ENCODE data around the gene ZNF223. TPM values are rescaled to one million over a fixed set of nuclear protein-coding genes. Genes with fewer than 3 reads are reported as not detected.

ZNF223 gene
- total RNA-seq, 2 experiments from 2014 or later = 1.4 to 1.8 TPM

DNA sequence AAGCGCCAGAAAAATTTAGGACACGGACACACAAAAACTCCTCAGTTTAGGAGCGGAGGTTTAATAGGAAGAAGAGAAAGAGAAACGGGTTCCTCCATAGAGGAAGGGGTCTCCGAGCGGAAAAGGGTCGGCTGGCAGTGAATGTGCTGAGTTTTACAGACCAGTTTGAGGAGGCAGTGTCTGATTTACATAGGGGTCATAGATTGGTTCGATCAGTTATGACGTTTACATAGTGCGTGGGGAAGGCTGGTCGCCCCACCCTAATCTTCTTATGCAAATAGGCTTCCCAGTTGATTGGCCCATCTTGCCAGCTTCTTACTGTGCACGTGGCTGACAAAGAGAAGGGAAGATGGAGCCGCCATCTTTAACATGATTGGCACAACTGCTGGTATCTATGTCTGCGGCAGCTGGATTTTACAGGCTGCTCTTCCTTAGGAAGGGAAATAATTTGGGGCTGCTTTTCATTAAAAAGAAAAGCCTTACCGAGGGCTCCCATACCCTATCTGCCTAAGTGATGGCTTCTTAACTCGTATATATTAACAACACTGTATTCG lies 60.2 kb downstream of the ZNF223 start:
- Mint-ChIP-seq H3K9me3 (peaks cover 36% of the 10 kb centered on the region), H3K36me3 (peaks cover 47% of the 10 kb centered on the region), H3K27ac (peak overlapping the region; percentile 50), H3K4me3 (peak overlapping the region; percentile 97), H3K4me1 (peaks cover 13% of the 10 kb centered on the region), H3K27me3 (no peaks in the 10 kb centered on the region)
- DNase-seq = peak; percentile 18

DNA sequence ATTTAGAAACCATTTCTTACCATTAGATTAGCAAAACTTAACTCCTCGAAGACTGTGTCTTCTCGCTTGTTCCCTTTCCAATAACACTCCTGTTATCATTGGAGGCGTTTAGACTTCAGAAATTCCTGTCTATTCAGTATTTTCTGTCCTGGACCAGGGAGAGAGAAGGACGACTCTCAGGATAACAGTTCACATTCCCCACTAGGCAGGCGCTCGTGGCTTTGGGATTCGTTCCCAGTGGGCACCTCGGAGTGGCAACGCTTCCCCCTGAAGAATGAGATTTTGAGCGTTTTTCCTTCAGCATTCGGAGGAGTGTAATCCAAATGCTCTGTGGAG lies 60.9 kb downstream of the ZNF223 start:
- H3K9me3 Mint-ChIP-seq = peaks cover 28% of the 10 kb centered on the region
- H3K4me3 Mint-ChIP-seq = peak overlapping the region; percentile 97
- H3K4me1 Mint-ChIP-seq = peaks cover 13% of the 10 kb centered on the region
- H3K36me3 Mint-ChIP-seq = peaks cover 44% of the 10 kb centered on the region
- no peaks in the 10 kb centered on the region for H3K27me3 Mint-ChIP-seq
- no peak for DNase-seq
- peak overlapping the region; percentile 89 for H3K27ac Mint-ChIP-seq

- peaks cover 43% of the 10 kb centered on the region for H3K36me3 Mint-ChIP-seq
- H3K27me3 Mint-ChIP-seq = no peaks in the 10 kb centered on the region
- H3K27ac Mint-ChIP-seq = peak within 1 kb of the TSS; percentile 89
- peaks cover 23% of the 10 kb centered on the region for H3K9me3 Mint-ChIP-seq
- DNase-seq = peak; percentile 84
- H3K4me1 Mint-ChIP-seq = peaks cover 13% of the 10 kb centered on the region
- peak within 1 kb of the TSS; percentile 97 for H3K4me3 Mint-ChIP-seq
Observed at GRCh38 chr19:44113138-44113783, 61.4 kb downstream of the ZNF223 start, which contains the start of gene ZNF225. Gene ZNF225, plus strand, starts transcription at chr19:44113399. Its CDS starts 2,429 bp downstream, at chr19:44115828.

DNA sequence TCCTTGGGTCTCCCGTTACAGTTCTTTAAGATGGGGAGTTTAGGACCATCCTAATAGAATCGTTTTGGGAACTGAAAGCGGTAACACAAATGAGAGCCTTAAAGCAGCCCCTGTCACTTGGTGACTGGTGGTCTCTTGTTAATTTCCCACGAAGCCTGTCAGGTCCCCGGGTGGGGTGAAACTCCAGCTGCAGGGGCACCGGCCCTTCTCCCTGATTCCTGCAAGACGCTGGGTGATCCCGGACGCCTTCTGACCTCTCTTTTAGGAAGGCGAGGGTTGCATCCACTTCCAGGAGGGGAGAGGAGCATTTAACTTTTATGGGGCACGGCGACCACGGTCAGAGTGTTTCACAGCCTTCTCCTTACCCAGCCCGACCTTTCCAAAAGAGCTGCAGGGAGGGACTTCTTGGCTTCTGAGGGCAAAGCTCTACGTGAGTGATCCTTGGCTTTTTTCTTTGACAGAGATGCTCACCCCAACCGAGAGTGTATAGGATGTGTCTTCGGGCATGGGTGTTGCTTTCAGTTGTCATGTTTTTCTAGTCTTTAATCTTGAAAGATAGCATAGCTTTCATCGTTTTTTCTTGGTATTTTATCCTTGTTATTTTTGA lies 62.1 kb downstream of the ZNF223 start:
- Mint-ChIP-seq H3K9me3 (peaks cover 20% of the 10 kb centered on the region), H3K36me3 (peaks cover 44% of the 10 kb centered on the region), H3K4me1 (peaks cover 13% of the 10 kb centered on the region), H3K4me3 (peak overlapping the region; percentile 97), H3K27ac (peak overlapping the region; percentile 89), H3K27me3 (no peaks in the 10 kb centered on the region)
- peak; percentile 2 for DNase-seq

Other genes with a start within 250 kb of the ZNF223 start
- gene LYPD5, start 249.6 kb upstream of the ZNF223 start, total RNA-seq = 1 to 10 TPM; 1.6 TPM
- 1 to 10 TPM; 5.6 to 7.2 TPM for gene ZNF283, start 224.7 kb upstream of the ZNF223 start, total RNA-seq
- gene ZNF404, start 168.1 kb upstream of the ZNF223 start, total RNA-seq = 1 to 10 TPM; 2.9 to 3.1 TPM
- gene ZNF45, start 116.8 kb upstream of the ZNF223 start, total RNA-seq = 10 to 100 TPM; 11.9 to 12.2 TPM
- gene ZNF221, start 100.8 kb upstream of the ZNF223 start, total RNA-seq = 1 to 10 TPM; 1.2 to 1.6 TPM
- gene ZNF155, start 67.8 kb upstream of the ZNF223 start, total RNA-seq = 1 to 10 TPM; 6.7 to 7.0 TPM
- gene ZNF230, start 49.1 kb upstream of the ZNF223 start, total RNA-seq = 1 to 10 TPM; 2.5 to 3.9 TPM
- gene ZNF222, start 26.7 kb upstream of the ZNF223 start, total RNA-seq = 1 to 10 TPM; 2.5 to 3.5 TPM
- gene ZNF284, start 20.1 kb downstream of the ZNF223 start, total RNA-seq = 1 to 10 TPM; 1.6 to 1.7 TPM
- 10 to 100 TPM; 13.4 to 14.6 TPM for gene ZNF224, start 42.3 kb downstream of the ZNF223 start, total RNA-seq
- gene ZNF225, start 61.4 kb downstream of the ZNF223 start, total RNA-seq = 1 to 10 TPM; 3.8 to 4.0 TPM
- 1 to 10 TPM; 6.9 to 7.0 TPM for gene ZNF234, start 89.5 kb downstream of the ZNF223 start, total RNA-seq
- 1 to 10 TPM; 6.5 to 7.4 TPM for gene ZNF226, start 113.1 kb downstream of the ZNF223 start, total RNA-seq
- 10 to 100 TPM; 24.2 to 24.5 TPM for gene ZNF227, start 160.5 kb downstream of the ZNF223 start, total RNA-seq
- gene ZNF233, start 207.8 kb downstream of the ZNF223 start, total RNA-seq = under 1 TPM; 0.16 to 0.32 TPM